ENCODE results near the gene NEURL1B.
A peak's percentile ranks its signal among the peaks of the same experiment; 100 is the strongest.

NEURL1B gene

GRCh38 chr5:172718527-172719114 is 77.6 kb downstream of the NEURL1B start:
- DNase-seq = no peak

- DNase-seq = no peak
Measured at GRCh38 chr5:172719211-172719610, 78.1 kb downstream of the NEURL1B start.

- DNase-seq = no peak
Measured at GRCh38 chr5:172720655-172721054, 79.6 kb downstream of the NEURL1B start.

- DNase-seq = peak; percentile 16
Measured at GRCh38 chr5:172721455-172722326, 80.6 kb downstream of the NEURL1B start.

GRCh38 chr5:172722327-172722815 is 81.3 kb downstream of the NEURL1B start:
- peak; percentile 68 for DNase-seq

GRCh38 chr5:172723508-172723907 is 82.4 kb downstream of the NEURL1B start:
- no peak for DNase-seq

- no peak for DNase-seq
Measured at GRCh38 chr5:172724242-172725183, 83.5 kb downstream of the NEURL1B start.

- no peak for DNase-seq
Measured at GRCh38 chr5:172725273-172725672, 84.2 kb downstream of the NEURL1B start.

GRCh38 chr5:172725785-172726184 is 84.7 kb downstream of the NEURL1B start:
- no peak for DNase-seq

GRCh38 chr5:172726966-172727365 is 85.9 kb downstream of the NEURL1B start:
- no peak for DNase-seq

- DNase-seq = no peak
Measured at GRCh38 chr5:172727551-172727950, 86.5 kb downstream of the NEURL1B start.

- DNase-seq = no peak
Measured at GRCh38 chr5:172728481-172729241, 87.6 kb downstream of the NEURL1B start.

- DNase-seq = no peak
Measured at GRCh38 chr5:172729588-172729987, 88.5 kb downstream of the NEURL1B start.

- no peak for DNase-seq
Measured at GRCh38 chr5:172730222-172730621, 89.2 kb downstream of the NEURL1B start.

- no peak for DNase-seq
Measured at GRCh38 chr5:172730981-172731679, 90.1 kb downstream of the NEURL1B start.

GRCh38 chr5:172731680-172732074 is 90.6 kb downstream of the NEURL1B start:
- DNase-seq = peak; percentile 16

- DNase-seq = no peak
Measured at GRCh38 chr5:172732201-172732865, 91.3 kb downstream of the NEURL1B start.

- no peak for DNase-seq
Measured at GRCh38 chr5:172733131-172733973, 92.3 kb downstream of the NEURL1B start.

GRCh38 chr5:172733974-172734346 is 92.9 kb downstream of the NEURL1B start:
- DNase-seq = no peak
